Gastroesophageal sphincter (tissue), 3 donors: ENCODE measurements around the gene CYTH1.

Source experiments
- EP300 ChIP-seq: sonication (generic); formaldehyde crosslinking; IDR thresholded peaks from one replicate; pipeline ENCODE4 v1.6.1; 2017; ENCODE audit warnings: antibody characterized with exemption, mild to moderate bottlenecking
- POLR2A ChIP-seq, 2 donors: fragments of 450-650 bp; IDR thresholded peaks; one replicate each; pipeline ENCODE4 v1.6.1; 2017; ENCODE audit warnings: antibody characterized with exemption in 2 of 2, mild to moderate bottlenecking in 2 of 2, moderate library complexity in 1 of 2
- POLR2AphosphoS5 ChIP-seq: sonication (generic); formaldehyde crosslinking; IDR thresholded peaks from one replicate; pipeline ENCODE4 v1.6.1; 2017; ENCODE audit warnings: antibody characterized with exemption
- TF ChIP-seq, protein P1 (sequence below), 4 experiments: fragments of 200-600 bp in 2 of 4; fragments of 450-650 bp in 2 of 4; sonication (generic) in 1 of 4; IDR thresholded peaks; one replicate each; pipeline ENCODE4 v1.5.1; 2017 to 2019; ENCODE audit warnings: antibody characterized with exemption in 4 of 4, mild to moderate bottlenecking in 2 of 4, moderate library complexity in 2 of 4

GRCh38 chr17:78704594-78704993, 77.5 kb downstream of the CYTH1 start:
- TF ChIP-seq, protein P1, sequence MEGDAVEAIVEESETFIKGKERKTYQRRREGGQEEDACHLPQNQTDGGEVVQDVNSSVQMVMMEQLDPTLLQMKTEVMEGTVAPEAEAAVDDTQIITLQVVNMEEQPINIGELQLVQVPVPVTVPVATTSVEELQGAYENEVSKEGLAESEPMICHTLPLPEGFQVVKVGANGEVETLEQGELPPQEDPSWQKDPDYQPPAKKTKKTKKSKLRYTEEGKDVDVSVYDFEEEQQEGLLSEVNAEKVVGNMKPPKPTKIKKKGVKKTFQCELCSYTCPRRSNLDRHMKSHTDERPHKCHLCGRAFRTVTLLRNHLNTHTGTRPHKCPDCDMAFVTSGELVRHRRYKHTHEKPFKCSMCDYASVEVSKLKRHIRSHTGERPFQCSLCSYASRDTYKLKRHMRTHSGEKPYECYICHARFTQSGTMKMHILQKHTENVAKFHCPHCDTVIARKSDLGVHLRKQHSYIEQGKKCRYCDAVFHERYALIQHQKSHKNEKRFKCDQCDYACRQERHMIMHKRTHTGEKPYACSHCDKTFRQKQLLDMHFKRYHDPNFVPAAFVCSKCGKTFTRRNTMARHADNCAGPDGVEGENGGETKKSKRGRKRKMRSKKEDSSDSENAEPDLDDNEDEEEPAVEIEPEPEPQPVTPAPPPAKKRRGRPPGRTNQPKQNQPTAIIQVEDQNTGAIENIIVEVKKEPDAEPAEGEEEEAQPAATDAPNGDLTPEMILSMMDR (IDR thresholded peaks at IDR 0.05) = no peak
- no peak for TF ChIP-seq POLR2AphosphoS5
- no peak for TF ChIP-seq EP300
- no peak for TF ChIP-seq POLR2A (IDR thresholded peaks at IDR 0.05)
